Upper lobe of left lung (tissue), 6 donors: ENCODE measurements around the gene EYS. TPM values are rescaled to one million over a fixed set of nuclear protein-coding genes. Genes with fewer than 3 reads are reported as not detected.
A peak's percentile ranks its signal among the peaks of the same experiment; 100 is the strongest.

Experiments used
- ATAC-seq, 2 donors: fragments of 200-7000 bp; cut with Tn5 transposase; one replicate each; pipeline ENCODE4 v1.9.1; 2022; ENCODE audit warnings: mild to moderate bottlenecking in 2 of 2, moderate library complexity in 2 of 2; ENCODE audit not compliant: low FRiP score in 2 of 2
- DNase-seq, 2 donors: peaks; one replicate each; pipeline ENCODE4 v3.0.0-alpha.2; 2019 to 2020
- H3K27ac ChIP-seq, 4 donors: fragments of 200-600 bp; sonication (generic); one replicate each; pipeline ENCODE4 v1.5.1; 2016 to 2019
- H3K27me3 ChIP-seq, 4 donors: fragments of 200-600 bp; sonication (generic); one replicate each; pipeline ENCODE4 v1.5.1; 2017 to 2019
- H3K36me3 ChIP-seq, 4 donors: fragments of 200-600 bp; sonication (generic); one replicate each; pipeline ENCODE4 v1.5.1; 2016 to 2019
- H3K4me1 ChIP-seq, 4 donors: fragments of 200-600 bp; sonication (generic); one replicate each; pipeline ENCODE4 v1.5.1; 2018 to 2019
- H3K4me3 ChIP-seq, 4 donors: fragments of 200-600 bp; sonication (generic); one replicate each; pipeline ENCODE4 v1.5.1; 2017 to 2019; ENCODE audit warnings: mild to moderate bottlenecking in 2 of 4, moderate library complexity in 1 of 4
- H3K9me3 ChIP-seq, 4 donors: fragments of 200-600 bp; sonication (generic); one replicate each; pipeline ENCODE4 v1.5.1; 2018 to 2019
- CTCF ChIP-seq, 6 experiments: fragments of 450-650 bp in 4 of 6; fragments of 200-600 bp in 2 of 6; sonication (generic) in 2 of 6; IDR thresholded peaks; one replicate each; pipeline ENCODE4 v1.5.1; 2016 to 2019; ENCODE audit warnings: antibody characterized with exemption in 6 of 6
- EP300 ChIP-seq, 4 donors: sonication (generic); formaldehyde crosslinking; IDR thresholded peaks; one replicate each; pipeline ENCODE4 v1.5.1; 2017; ENCODE audit warnings: antibody characterized with exemption in 4 of 4, control low read depth in 2 of 4
- POLR2A ChIP-seq, 4 donors: fragments of 450-650 bp; IDR thresholded peaks; one replicate each; pipeline ENCODE4 v1.5.1; 2016 to 2017; ENCODE audit warnings: antibody characterized with exemption in 4 of 4, mild to moderate bottlenecking in 2 of 4
- POLR2AphosphoS5 ChIP-seq, 2 donors: sonication (generic); formaldehyde crosslinking; IDR thresholded peaks; one replicate each; pipeline ENCODE4 v1.5.1; 2017; ENCODE audit warnings: antibody characterized with exemption in 2 of 2
- WGBS, 2 donors: methylation state at CpG; one replicate each; pipeline ENCODE4 v1.1.5; 2017 to 2018; 5-methylcytosine and 5-hydroxymethylcytosine counted together
- total RNA-seq, 6 donors: library from RNA; depleted of rRNA in 4 of 6; stranded (reverse); fragments of >200 nt in 4 of 6; gene quantifications; one replicate each; pipeline versions ENCODE4 v1.1.0 to v1.2.1, GENCODE V29; 2016 to 2021
- donor health status: DM: no; HTN: no; CAD: no; lungs with moderate emphysema.
- donor health status: DM: no; HTN: yes; CAD: no; lungs with severe emphysema.

Gene EYS
- total RNA-seq, 6 donors from 2014 or later = under 0.01 to 0.46 (median 0.28) TPM; not detected in 2

GRCh38 chr6:64104051-64104450 lies 1603.0 kb downstream of the EYS start:
- TF ChIP-seq POLR2AphosphoS5 (IDR thresholded peaks at IDR 0.05) (no peak), POLR2A (IDR thresholded peaks at IDR 0.05) (no peak), EP300 (IDR thresholded peaks at IDR 0.05) (no peak), CTCF (IDR thresholded peaks at IDR 0.05) (no peak)
- H3K9me3 ChIP-seq = no peaks in the 10 kb centered on the region
- H3K36me3 ChIP-seq = no peaks in the 10 kb centered on the region

GRCh38 chr6:64103480-64103879 lies 1603.5 kb downstream of the EYS start:
- 67 to 85% methylated on average over 1 of the region's 1 CpG for WGBS, 2 donors
- TF ChIP-seq POLR2AphosphoS5 (IDR thresholded peaks at IDR 0.05) (no peak), CTCF (IDR thresholded peaks at IDR 0.05) (no peak), EP300 (IDR thresholded peaks at IDR 0.05) (no peak), POLR2A (IDR thresholded peaks at IDR 0.05) (no peak)
- ATAC-seq (no peak), DNase-seq (no peak)
- Histone ChIP-seq H3K9me3 (no peaks in the 10 kb centered on the region), H3K27ac (no peak overlapping the region), H3K4me3 (no peak overlapping the region), H3K27me3 (no peaks in the 10 kb centered on the region), H3K4me1 (no peaks in the 10 kb centered on the region), H3K36me3 (no peaks in the 10 kb centered on the region)

More at GRCh38 chr6:64104051-64104450, 1603.0 kb downstream of the EYS start:
- Histone ChIP-seq H3K4me3 (no peak overlapping the region), H3K27me3 (no peaks in the 10 kb centered on the region), H3K27ac (no peak overlapping the region), H3K4me1 (no peaks in the 10 kb centered on the region)
- ATAC-seq = no peak
- DNase-seq = no peak

GRCh38 chr6:64100702-64101303 lies 1606.2 kb downstream of the EYS start:
- H3K9me3 ChIP-seq = peaks cover 0 to 10% (median 0%) of the 10 kb centered on the region in 4 donors
- DNase-seq (no peak), ATAC-seq (no peak)
- H3K4me3 ChIP-seq = no peak overlapping the region
- H3K4me1 ChIP-seq = no peaks in the 10 kb centered on the region
- no peak for TF ChIP-seq POLR2A (IDR thresholded peaks at IDR 0.05)
- TF ChIP-seq POLR2AphosphoS5 (IDR thresholded peaks at IDR 0.05) = no peak
- TF ChIP-seq EP300 (IDR thresholded peaks at IDR 0.05) = no peak
- TF ChIP-seq CTCF (IDR thresholded peaks at IDR 0.05) = no peak
- WGBS, 2 donors = 39 to 40% methylated on average over 2 of the region's 2 CpGs
- no peaks in the 10 kb centered on the region for H3K36me3 ChIP-seq
- no peak overlapping the region for H3K27ac ChIP-seq
- no peaks in the 10 kb centered on the region for H3K27me3 ChIP-seq

- H3K27ac ChIP-seq = no peak overlapping the region
- H3K4me3 ChIP-seq = no peak overlapping the region
- WGBS, 2 donors = 46 to 49% methylated on average over 2 of the region's 2 CpGs
- no peaks in the 10 kb centered on the region for H3K27me3 ChIP-seq
- H3K4me1 ChIP-seq = no peaks in the 10 kb centered on the region
- no peaks in the 10 kb centered on the region for H3K9me3 ChIP-seq
- TF ChIP-seq POLR2AphosphoS5 (IDR thresholded peaks at IDR 0.05) = no peak
- TF ChIP-seq EP300 (IDR thresholded peaks at IDR 0.05) = no peak
- no peak for TF ChIP-seq CTCF (IDR thresholded peaks at IDR 0.05)
- no peak for TF ChIP-seq POLR2A (IDR thresholded peaks at IDR 0.05)
- ATAC-seq = no peak
- DNase-seq = no peak
- no peaks in the 10 kb centered on the region for H3K36me3 ChIP-seq
Measured at GRCh38 chr6:64090352-64090751, 1616.7 kb downstream of the EYS start.

- Histone ChIP-seq H3K27ac (no peak overlapping the region), H3K4me3 (no peak overlapping the region), H3K9me3 (no peaks in the 10 kb centered on the region), H3K36me3 (no peaks in the 10 kb centered on the region), H3K4me1 (no peaks in the 10 kb centered on the region), H3K27me3 (no peaks in the 10 kb centered on the region)
- TF ChIP-seq POLR2A (IDR thresholded peaks at IDR 0.05) (no peak), POLR2AphosphoS5 (IDR thresholded peaks at IDR 0.05) (no peak), CTCF (IDR thresholded peaks at IDR 0.05) (no peak)
- ATAC-seq (no peak), DNase-seq (peak in 1 of 2 donors; percentile 22)
- 78 to 79% methylated on average over 13 of the region's 13 CpGs for WGBS, 2 donors
Measured at GRCh38 chr6:64085126-64085525, 1621.9 kb downstream of the EYS start.
